Right lung (tissue), 5 donors: ENCODE results near the gene TMED1. TPM values are rescaled to one million over a fixed set of nuclear protein-coding genes. Genes with fewer than 3 reads are reported as not detected.

Experiments used
- DNase-seq, 2 donors: peaks; one replicate each; pipeline ENCODE4 v3.0.0-alpha.2; 2013
- polyA plus RNA-seq, 5 donors: library from polyadenylated mRNA; unstranded; fragments of 120-200 nt; gene quantifications; one replicate each; pipeline versions ENCODE4 v1.2.1 to v1.2.3, GENCODE V29; 2013; ENCODE audit warnings: inconsistent platforms in 1 of 5, low replicate concordance in 1 of 5; ENCODE audit not compliant: insufficient read length in 5 of 5, insufficient read depth in 1 of 5

The TMED1 gene
- polyA plus RNA-seq, 5 donors: 28.3 to 57.5 (median 37.0) TPM

DNA sequence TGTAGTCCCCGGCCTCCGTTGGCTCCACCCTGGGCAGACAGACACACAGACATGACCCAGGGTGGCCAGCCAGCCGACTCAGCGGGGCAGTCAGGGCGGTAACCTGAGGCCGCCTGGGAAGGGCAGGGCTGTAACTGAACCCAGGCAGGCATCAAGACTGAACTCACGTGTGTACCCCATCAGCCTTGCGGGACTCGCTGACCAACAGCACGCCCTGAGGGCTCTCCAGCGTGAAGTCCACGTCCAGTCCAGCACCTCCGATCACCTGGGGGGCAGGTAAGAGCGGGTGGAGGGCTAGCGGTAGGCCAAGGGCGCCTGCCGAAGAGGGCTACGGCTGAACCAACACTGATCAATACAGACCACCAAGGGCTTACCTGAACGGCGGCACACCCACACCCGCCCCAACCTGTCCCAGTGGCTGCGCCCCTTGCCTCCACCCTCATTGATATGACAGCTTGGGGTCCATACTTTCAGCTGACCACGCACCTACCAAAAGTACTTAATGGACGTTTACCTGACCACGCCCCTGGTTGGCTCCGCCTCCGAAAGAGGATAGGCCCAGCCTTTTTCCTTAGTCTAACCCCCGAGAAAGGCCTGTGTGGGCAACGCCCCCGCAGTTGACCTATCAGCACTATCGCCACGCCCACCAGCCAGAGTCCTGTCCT is 791 bp downstream of the TMED1 start:
- no peak for DNase-seq

DNA sequence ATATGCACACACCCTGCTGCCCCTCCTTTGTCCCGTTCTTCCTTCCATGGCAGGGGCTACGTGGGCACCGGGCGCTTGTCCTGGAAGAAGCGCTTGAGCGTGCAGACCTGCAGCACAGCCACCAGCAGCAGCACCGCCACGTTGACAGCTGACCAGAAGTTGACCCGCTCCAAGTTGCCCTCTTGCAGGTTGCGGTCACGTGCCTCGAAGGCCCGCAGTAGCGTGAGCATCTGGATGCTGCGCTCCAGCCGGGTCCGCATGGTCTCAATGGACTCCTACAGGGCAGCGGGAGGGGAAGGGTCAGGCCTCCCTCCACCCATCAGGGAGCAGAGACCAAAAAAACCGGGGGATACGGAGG is 3.1 kb downstream of the TMED1 start:
- DNase-seq: no peak

GRCh38 chr19:10831987-10832938 is 3.7 kb downstream of the TMED1 start:
- DNase-seq: no peak

DNA sequence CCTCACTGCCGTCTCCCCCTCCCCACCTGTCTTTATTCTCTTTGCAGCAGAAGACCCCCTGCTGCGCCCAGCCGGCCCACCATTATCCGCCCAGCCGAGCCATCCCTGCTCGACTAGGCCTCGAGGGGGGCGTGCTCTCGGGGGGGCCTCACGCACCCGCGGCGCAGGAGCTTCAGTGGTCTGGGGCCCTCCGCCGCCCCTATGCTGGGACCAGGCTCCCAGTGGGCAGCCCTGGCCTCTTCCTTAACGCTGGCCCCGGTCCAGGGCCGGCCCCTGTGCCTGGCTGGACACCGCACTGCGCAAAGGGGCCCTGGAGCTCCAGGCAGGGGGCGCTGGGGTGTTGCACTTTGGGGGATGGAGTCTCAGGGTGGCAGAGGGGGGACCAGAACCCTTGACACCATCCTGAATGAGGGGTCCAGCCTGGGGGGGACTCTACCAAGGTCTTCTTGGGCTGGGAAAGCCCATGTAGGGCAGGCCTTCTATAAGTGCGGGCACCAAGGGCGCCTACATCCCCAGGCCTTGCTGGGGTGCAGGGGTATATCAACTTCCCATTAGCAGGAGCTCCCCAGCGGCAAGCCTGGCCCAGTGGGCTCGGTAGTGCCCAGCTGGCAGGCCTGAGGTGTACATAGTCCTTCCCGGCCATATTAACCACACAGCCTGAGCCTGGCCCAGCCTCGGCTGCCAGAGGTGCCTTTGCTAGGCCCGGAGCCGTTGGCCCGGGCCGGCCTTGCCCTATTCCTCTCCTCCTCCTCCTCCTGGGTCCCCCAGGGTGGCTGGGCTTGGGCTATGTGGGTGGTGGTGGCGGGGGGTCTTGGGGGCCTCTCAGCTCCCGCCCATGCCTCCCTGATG is 4.9 kb downstream of the TMED1 start:
- DNase-seq: no peak

DNA sequence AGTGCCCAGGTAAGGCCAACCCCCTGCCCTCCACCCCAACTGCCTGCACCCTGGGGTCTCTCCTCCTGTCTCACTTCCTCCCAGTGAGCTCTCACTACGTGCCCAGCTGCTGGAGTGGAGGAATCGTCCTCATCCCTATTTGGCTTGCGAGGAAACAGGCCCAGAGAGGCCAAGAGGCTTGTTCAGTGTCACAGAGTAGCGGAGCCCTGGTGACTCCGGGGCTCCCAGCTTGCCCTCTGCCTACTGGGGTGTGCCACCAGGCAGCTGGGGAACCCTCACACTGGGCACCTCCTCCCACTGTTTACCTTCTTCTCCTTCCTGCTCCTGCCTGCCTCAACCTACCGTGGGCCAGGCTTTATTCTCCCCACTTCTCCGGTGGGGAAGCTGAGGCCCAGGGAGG is 5.6 kb downstream of the TMED1 start:
- no peak for DNase-seq

DNA sequence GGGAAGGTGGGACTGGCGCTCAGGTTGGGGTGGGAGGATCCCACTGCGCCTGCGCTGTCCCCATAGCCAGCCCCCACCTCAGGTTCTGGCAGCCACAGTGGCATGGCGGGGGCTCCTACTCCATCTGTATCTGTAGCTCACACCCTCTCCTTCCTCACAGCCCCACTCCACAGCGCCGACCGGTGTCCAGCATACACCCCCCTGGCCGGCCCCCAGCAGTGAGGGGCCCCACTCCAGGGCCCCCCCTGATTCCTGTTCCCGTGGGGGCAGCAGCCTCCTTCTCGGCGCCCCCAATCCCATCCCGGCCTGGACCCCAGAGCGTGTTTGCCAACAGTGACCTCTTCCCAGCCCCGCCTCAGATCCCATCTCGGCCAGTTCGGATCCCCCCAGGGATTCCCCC is 6.0 kb downstream of the TMED1 start:
- no peak for DNase-seq

- no peak for DNase-seq
These were observed 6.8 kb downstream of the TMED1 start for GRCh38 chr19:10828981-10829821.

DNA sequence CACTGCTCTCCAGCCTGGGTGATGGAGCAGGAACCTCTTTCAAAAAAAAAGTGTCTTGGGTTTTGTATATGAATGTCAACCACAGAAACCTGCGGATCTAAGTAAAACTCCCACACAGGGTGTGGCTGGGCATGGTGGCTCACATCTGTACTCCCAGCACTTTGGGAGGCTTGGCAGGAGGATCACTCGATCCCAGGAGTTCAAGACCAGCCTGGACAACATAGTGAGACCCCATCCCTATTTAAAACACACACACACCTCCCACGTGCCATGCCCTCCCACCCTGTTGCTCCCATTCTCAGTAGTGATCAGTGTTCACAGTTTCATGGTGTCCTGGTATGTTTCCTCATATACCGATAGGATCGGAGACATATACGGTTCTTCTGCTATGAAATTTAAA is 9.2 kb downstream of the TMED1 start:
- no peak for DNase-seq

GRCh38 chr19:10826231-10826630 is 9.8 kb downstream of the TMED1 start:
- DNase-seq: no peak

DNA sequence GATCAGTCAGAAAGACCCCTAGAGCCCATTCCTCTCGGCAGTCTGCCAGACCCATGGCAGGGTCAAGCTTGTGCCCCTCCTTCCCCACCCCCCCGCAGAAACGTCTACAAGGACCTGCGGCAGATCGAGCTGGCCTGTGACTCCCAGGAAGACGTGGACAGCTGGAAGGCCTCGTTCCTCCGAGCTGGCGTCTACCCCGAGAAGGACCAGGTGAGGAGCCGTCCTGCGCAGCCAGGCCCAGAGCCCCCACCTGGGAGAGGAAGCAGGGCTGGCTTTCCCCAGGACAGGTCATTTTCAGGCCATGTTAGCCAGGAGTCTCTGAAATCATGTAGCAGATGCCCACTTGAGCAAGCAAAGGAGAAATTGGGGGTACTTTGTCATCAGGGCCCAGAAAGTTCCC is 12.3 kb downstream of the TMED1 start:
- DNase-seq: no peak

DNA sequence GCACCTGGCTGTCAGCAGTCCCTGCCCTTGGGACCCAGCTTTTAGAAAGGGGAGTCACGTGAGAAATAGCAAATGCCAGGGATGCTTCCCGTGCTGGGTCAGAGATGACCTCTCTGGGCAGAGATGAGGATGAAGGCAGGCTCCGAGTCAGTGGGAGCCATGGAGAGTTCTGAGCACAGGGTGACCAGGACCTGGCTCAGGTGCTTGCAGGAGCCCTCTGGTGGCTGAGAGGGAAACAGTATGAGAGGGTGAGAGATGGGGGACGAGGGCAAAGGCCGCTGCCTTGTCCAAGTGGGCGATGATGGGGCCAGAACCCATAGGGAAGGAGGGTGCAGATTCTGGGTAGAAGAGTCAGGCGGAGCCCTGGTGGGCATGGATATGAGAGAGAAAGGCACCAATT is 15.8 kb downstream of the TMED1 start:
- no peak for DNase-seq

DNA sequence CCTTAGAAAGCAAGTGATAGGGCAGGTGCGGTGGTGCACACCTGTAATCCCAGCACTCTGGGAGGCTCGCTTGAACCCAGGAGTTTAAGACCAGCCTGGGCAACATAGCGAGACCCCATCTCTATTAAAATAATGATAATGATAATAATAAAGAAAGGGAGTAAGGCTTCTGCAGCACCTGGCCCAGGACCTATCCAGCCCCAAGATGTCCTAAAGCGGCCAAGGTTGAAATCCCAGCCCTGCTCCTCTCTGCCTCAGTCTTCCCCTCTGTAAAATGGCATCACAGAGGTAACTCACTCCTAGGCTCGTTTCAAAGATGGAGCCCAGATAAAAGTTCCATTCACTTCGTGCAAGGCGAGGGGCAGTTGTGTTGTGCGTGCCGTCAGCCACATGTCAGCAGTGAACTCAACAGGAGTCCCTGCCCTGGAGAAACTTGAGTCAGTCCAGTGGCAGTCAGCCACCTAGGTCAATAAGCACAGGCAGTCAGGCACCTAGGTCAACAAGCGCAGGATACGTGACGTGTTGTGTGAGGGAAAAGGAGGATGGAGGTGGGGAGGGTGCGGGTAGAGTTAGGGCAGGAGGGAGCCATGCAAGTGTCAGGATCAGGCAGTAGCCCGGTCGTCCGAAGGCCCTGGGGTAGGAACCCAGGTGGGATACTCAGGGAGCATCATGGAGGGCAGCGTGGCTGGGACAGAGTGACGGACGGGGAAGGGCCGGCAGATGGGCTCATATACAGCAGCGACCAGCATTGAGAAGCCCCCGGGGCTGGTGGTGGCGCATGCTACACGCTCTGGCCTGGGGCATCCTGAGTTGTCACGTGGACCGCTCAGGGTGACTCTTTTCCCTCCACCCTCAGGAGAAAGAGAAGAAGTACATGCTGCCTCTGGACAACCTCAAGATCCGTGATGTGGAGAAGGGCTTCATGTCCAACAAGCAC is 16.6 kb downstream of the TMED1 start:
- DNase-seq: no peak

- DNase-seq: no peak
These were observed 17.5 kb downstream of the TMED1 start for GRCh38 chr19:10818301-10819123.

GRCh38 chr19:10817291-10818038 is 18.5 kb downstream of the TMED1 start:
- DNase-seq: peak; percentile 49 to 50

DNA sequence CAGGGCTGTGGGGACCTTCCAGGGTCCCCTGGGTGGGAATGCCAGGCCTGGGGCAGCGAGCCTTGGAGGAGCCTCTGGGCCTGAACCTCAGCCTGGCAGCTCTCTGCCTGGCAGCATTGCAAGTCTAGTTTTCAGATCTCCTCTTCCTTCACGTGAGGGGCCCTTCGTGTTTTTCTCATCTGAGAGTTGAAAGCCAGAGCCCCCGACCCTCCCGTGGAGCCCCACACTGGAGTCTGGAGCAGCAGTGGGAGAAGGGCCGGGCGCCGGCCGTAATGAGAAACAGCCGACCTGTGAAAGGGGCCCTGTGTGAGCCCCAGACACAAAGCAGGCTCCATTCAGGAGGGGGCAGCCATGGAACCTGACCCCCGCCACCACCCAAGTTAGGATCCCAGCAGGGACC is 19.3 kb downstream of the TMED1 start:
- DNase-seq: no peak

DNA sequence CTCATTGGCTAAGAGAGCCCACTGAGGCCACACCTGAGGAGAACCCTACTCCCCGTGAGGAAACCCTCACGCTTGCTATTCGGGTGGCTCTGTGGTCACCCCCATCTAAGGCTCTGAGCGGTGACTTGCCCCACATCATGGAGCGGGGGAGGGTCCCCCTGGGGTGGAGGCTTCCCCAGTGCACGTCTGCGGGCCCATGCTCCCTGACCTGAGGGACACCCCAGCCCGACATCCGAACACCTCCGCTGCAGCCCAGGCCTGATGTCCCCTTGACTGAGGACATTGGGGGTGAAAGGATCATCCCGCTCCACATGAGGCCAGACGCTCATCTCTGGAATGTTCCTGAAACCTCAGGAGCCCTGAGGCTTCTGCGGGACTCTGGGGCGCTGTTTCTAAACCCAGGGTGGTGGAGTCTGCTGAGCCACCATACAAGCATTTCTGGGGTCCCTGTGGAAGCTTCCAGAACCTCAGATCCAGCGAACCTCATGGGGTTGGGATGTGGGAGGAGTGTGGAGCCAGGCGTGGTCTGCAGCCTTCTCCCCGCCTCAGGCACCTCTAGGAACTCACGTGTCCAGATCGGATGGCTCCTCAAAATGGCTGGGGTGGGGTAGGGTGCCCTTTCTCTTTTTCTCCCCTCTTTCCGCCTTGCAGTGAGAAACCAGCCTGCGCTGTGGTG is 19.9 kb downstream of the TMED1 start:
- no peak for DNase-seq

- no peak for DNase-seq
These were observed 20.9 kb downstream of the TMED1 start for GRCh38 chr19:10815007-10815536.
